ENCODE measurements around the gene LCN9.

- TF ChIP-seq CTCF (IDR thresholded peaks at IDR 0.05) (no peak), POLR2A (IDR thresholded peaks at IDR 0.05) (no peak), EP300 (IDR thresholded peaks at IDR 0.05) (no peak), POLR2AphosphoS5 (IDR thresholded peaks at IDR 0.05) (no peak)
These were observed 30.2 kb downstream of the LCN9 start for GRCh38 chr9:135693265-135693664.
